ENCODE measurements around the gene ACBD5. TPM values are rescaled to one million over a fixed set of nuclear protein-coding genes. Genes with fewer than 3 reads are reported as not detected.
A peak's percentile ranks its signal among the peaks of the same experiment; 100 is the strongest.

The ACBD5 gene
- total RNA-seq, 1 donor from 2014 or later, result 23.8 TPM

DNA sequence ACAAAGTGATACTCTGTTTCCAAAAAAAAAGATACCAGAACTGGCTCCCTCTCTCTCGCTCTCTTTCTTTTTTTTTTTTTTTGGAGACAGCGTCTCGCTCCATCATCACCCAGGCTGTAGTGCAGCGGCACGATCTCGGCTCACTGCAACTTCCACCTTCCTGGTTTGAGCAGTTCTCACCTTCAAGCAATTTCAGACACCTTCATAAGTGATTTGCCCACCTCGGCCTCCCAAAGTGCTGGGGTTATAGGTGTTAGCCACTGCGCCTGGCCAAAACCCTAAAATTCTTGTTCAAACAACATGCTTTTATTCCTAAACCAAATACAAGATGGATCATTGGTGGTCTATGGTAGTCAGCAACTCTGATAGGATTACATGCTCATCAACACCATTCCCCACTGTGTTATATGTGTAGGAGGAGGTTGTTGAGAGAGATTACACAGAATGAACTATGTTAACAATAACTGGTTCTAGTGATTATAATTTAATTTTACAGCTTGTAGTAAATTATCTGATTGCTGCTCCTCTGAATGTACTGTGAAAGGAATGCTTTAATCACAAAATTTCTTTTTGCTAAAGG, 15.5 kb downstream of the ACBD5 start:
- no peak for TF ChIP-seq EZH2 (IDR thresholded peaks at IDR 0.05; ENCODE audit: insufficient read depth, low read length)
- TF ChIP-seq, protein P1, sequence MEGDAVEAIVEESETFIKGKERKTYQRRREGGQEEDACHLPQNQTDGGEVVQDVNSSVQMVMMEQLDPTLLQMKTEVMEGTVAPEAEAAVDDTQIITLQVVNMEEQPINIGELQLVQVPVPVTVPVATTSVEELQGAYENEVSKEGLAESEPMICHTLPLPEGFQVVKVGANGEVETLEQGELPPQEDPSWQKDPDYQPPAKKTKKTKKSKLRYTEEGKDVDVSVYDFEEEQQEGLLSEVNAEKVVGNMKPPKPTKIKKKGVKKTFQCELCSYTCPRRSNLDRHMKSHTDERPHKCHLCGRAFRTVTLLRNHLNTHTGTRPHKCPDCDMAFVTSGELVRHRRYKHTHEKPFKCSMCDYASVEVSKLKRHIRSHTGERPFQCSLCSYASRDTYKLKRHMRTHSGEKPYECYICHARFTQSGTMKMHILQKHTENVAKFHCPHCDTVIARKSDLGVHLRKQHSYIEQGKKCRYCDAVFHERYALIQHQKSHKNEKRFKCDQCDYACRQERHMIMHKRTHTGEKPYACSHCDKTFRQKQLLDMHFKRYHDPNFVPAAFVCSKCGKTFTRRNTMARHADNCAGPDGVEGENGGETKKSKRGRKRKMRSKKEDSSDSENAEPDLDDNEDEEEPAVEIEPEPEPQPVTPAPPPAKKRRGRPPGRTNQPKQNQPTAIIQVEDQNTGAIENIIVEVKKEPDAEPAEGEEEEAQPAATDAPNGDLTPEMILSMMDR (IDR thresholded peaks at IDR 0.05; ENCODE audit: insufficient read depth, low read depth, low read length), result no peak
- H3K9ac ChIP-seq (ENCODE audit: low read length), result no peak overlapping the region
- H3K27ac ChIP-seq (ENCODE audit: low read depth, low read length), result no peak overlapping the region
- FAIRE-seq (no peak), DNase-seq (ENCODE audit: low read depth) (no peak)
- no peaks in the 10 kb centered on the region for H3K27me3 Mint-ChIP-seq (ENCODE audit: low read depth, unreplicated experiment)
- H3K4me1 ChIP-seq (ENCODE audit: insufficient read depth, low read length), result no peaks in the 10 kb centered on the region
- no peak overlapping the region for H3K4me3 Mint-ChIP-seq (ENCODE audit: unreplicated experiment)
- H3K4me1 Mint-ChIP-seq (ENCODE audit: low read depth, unreplicated experiment), result no peaks in the 10 kb centered on the region
- H3K36me3 ChIP-seq (ENCODE audit: insufficient read depth, low read length), result peaks cover 11% of the 10 kb centered on the region
- no peaks in the 10 kb centered on the region for H3K36me3 Mint-ChIP-seq (ENCODE audit: low read depth, unreplicated experiment)
- no peak overlapping the region for H3K4me3 ChIP-seq (ENCODE audit: insufficient read depth, low read depth, low read length)
- no peak overlapping the region for H2AFZ ChIP-seq (ENCODE audit: low read depth, low read length)
- H3K9me3 Mint-ChIP-seq (ENCODE audit: unreplicated experiment), result no peaks in the 10 kb centered on the region
- no peak overlapping the region for H3K27ac Mint-ChIP-seq (ENCODE audit: unreplicated experiment)
- H3K9me3 ChIP-seq (ENCODE audit: insufficient read depth, low read depth, low read length), result no peaks in the 10 kb centered on the region
- no peaks in the 10 kb centered on the region for H4K20me1 ChIP-seq (ENCODE audit: insufficient read depth, low read length)
- no peaks in the 10 kb centered on the region for H3K27me3 ChIP-seq (ENCODE audit: insufficient read depth, low read length)
- H3K79me2 ChIP-seq (ENCODE audit: insufficient read depth, low read length), result no peaks in the 10 kb centered on the region
- no peak overlapping the region for H3K4me2 ChIP-seq (ENCODE audit: low read length)

DNA sequence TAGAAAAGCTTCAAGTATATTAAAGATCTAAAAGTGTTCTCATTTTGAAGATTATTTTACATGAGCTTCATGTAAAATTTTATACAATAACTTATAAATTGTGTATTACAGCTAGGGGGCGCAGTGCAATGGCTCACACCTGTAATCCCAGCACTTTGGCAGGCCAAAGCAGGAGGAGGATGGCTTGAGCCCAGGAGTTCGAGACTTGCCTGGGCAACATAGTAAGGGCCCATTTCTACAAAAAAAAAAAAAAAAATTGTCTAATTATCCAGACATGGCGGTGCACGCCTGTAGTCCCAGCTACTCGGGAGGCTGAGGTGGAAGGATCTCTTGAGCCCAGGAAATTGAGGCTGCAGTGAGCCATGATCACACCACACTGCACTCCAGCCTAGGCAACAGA, 16.6 kb downstream of the ACBD5 start:
- Histone ChIP-seq H2AFZ (ENCODE audit: low read depth, low read length) (no peak overlapping the region), H4K20me1 (ENCODE audit: insufficient read depth, low read length) (no peaks in the 10 kb centered on the region), H3K4me1 (ENCODE audit: insufficient read depth, low read length) (no peaks in the 10 kb centered on the region), H3K9me3 (ENCODE audit: insufficient read depth, low read depth, low read length) (no peaks in the 10 kb centered on the region), H3K27ac (ENCODE audit: low read depth, low read length) (no peak overlapping the region), H3K36me3 (ENCODE audit: insufficient read depth, low read length) (peaks cover 11% of the 10 kb centered on the region), H3K79me2 (ENCODE audit: insufficient read depth, low read length) (no peaks in the 10 kb centered on the region), H3K27me3 (ENCODE audit: insufficient read depth, low read length) (no peaks in the 10 kb centered on the region), H3K4me3 (ENCODE audit: insufficient read depth, low read depth, low read length) (no peak overlapping the region), H3K9ac (ENCODE audit: low read length) (no peak overlapping the region), H3K4me2 (ENCODE audit: low read length) (no peak overlapping the region)
- Mint-ChIP-seq H3K27ac (ENCODE audit: unreplicated experiment) (no peak overlapping the region), H3K4me1 (ENCODE audit: low read depth, unreplicated experiment) (no peaks in the 10 kb centered on the region), H3K4me3 (ENCODE audit: unreplicated experiment) (no peak overlapping the region), H3K36me3 (ENCODE audit: low read depth, unreplicated experiment) (peaks cover 7% of the 10 kb centered on the region), H3K9me3 (ENCODE audit: unreplicated experiment) (no peaks in the 10 kb centered on the region), H3K27me3 (ENCODE audit: low read depth, unreplicated experiment) (no peaks in the 10 kb centered on the region)
- no peak for TF ChIP-seq EZH2 (IDR thresholded peaks at IDR 0.05; ENCODE audit: insufficient read depth, low read length)
- TF ChIP-seq, protein P1 (IDR thresholded peaks at IDR 0.05; ENCODE audit: insufficient read depth, low read depth, low read length), result peak; percentile 46
- no peak for DNase-seq (ENCODE audit: low read depth)
- no peak for FAIRE-seq

- Histone ChIP-seq H3K27ac (ENCODE audit: low read depth, low read length) (no peak overlapping the region), H4K20me1 (ENCODE audit: insufficient read depth, low read length) (no peaks in the 10 kb centered on the region), H3K27me3 (ENCODE audit: insufficient read depth, low read length) (no peaks in the 10 kb centered on the region), H3K4me1 (ENCODE audit: insufficient read depth, low read length) (no peaks in the 10 kb centered on the region), H3K4me3 (ENCODE audit: insufficient read depth, low read depth, low read length) (no peak overlapping the region), H2AFZ (ENCODE audit: low read depth, low read length) (no peak overlapping the region), H3K79me2 (ENCODE audit: insufficient read depth, low read length) (no peaks in the 10 kb centered on the region), H3K36me3 (ENCODE audit: insufficient read depth, low read length) (peaks cover 22% of the 10 kb centered on the region), H3K9ac (ENCODE audit: low read length) (no peak overlapping the region), H3K9me3 (ENCODE audit: insufficient read depth, low read depth, low read length) (no peaks in the 10 kb centered on the region), H3K4me2 (ENCODE audit: low read length) (no peak overlapping the region)
- no peaks in the 10 kb centered on the region for H3K9me3 Mint-ChIP-seq (ENCODE audit: unreplicated experiment)
- H3K4me3 Mint-ChIP-seq (ENCODE audit: unreplicated experiment), result no peak overlapping the region
- H3K27me3 Mint-ChIP-seq (ENCODE audit: low read depth, unreplicated experiment), result no peaks in the 10 kb centered on the region
- H3K4me1 Mint-ChIP-seq (ENCODE audit: low read depth, unreplicated experiment), result no peaks in the 10 kb centered on the region
- no peak for FAIRE-seq
- H3K27ac Mint-ChIP-seq (ENCODE audit: unreplicated experiment), result no peak overlapping the region
- TF ChIP-seq, protein P1 (IDR thresholded peaks at IDR 0.05; ENCODE audit: insufficient read depth, low read depth, low read length), result no peak
- TF ChIP-seq EZH2 (IDR thresholded peaks at IDR 0.05; ENCODE audit: insufficient read depth, low read length), result no peak
- peaks cover 5% of the 10 kb centered on the region for H3K36me3 Mint-ChIP-seq (ENCODE audit: low read depth, unreplicated experiment)
- peak; percentile 44 for DNase-seq (ENCODE audit: low read depth)
Measured at GRCh38 chr10:27207350-27207749, 33.2 kb downstream of the ACBD5 start.
